HT-29 (cell line): ENCODE data around the gene CA7. TPM values are rescaled to one million over a fixed set of nuclear protein-coding genes. Genes with fewer than 3 reads are reported as not detected.

Experiments
- DNase-seq: peaks from one replicate; pipeline ENCODE4 v3.0.0-alpha.2; 2015; ENCODE audit warnings: low spot score
- total RNA-seq: library from RNA; depleted of rRNA; stranded (reverse); fragments of >200 nt; shearing (Covaris generic); gene quantifications from 2 replicates; pipeline ENCODE4 v1.2.3, GENCODE V29; 2014; rRNA removed

The CA7 gene
- total RNA-seq: not detected in 2 replicates

DNA sequence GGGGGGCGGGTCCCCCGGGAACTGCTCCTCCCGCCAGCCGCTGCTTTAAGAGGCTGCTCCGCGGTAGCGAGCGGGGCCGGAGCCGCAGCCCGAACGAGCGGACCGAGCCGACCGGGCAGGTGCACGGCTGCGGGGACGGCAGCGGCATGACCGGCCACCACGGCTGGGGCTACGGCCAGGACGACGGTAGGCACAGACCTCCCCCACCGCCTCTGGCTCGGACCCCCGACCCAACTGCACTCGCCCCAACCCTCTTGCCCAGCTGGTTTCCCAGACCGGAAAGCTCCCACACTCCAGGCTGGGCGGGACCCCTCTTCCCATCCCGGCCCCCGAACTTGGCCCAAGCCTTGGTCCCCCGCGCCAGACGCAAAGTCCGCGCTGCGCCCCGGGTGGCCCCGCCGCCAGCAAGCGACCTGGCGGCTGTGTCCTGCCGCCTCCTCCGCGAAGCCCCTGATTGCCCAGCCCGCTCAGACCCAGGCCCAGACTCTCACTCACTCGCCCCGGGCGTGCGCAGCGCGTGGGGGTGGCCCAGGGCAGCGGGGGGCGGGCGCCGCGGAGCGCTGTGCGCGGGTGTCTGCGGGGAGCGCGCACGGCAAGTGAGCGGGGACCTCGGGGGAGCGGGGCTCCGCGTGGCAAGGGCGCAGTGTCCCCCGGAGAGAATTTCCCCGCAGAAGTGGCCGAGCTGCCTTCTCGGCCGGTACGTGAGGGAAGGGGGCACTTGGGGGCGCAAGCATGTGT lies at the start of gene CA7:
CA7 (plus strand) TSS at position 73 of the 738 bp plus-strand sequence; CDS start at position 147, 74 bp downstream.
- no peak for DNase-seq

DNA sequence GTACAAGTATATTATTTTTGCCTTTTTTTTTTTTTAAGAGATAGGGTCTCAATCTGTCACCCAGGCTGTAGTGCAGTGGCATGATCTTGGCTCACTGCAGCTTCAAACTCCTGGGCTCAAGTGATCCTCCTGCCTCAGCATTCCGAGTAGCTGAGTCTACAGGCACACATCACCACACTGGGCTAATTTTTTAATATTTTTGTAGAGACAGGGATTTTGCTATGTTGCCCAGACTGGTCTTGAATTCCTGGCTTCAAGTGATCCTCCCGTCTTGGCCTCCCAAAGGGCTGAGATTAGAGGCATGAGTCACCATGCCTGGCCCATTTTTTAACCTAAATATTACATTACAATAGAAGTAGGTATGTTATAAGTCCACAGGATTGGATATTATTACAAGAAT lies 46.1 kb upstream of the CA7 start:
- no peak for DNase-seq

GRCh38 chr16:66800856-66801255 lies 43.4 kb upstream of the CA7 start:
- no peak for DNase-seq

DNA sequence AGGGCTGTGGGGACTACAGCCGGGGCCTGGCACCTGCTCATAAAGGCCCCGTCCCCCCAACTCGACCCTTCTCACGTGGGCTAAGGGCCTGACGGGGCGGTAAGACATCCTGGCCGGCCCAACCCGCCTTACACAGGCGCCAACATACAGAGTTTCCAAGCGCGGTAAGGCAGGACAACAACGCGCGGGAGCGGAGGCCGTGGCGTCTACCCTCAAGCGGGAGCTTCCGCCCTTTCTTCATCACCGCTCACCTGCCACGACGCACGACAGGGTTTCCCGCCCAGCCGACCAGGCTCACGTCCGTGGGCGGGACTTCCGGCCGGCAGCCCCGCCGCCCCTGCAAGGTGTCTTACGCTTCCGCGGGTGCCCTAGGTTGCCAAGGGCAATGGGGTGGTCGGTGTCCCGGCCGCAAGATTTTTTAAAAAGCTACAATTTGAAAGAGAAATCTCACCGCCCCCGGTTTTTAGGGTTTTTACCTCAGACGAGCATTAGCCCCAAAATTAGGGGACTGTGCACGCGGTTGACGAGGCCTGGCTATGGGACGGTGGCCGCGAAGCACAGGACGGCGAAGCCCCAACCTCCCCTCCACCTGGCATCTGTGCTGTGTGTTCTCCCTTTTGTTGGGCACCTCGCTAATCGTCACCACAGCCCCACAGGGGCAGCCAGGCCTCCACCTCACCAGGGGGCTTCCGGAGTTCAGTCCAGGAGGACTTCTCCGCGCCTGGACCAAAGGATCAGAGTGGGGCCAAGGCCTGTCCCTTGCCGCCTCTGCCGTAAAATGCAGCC lies 42.7 kb upstream of the CA7 start, which contains the start of gene TERB1:
TERB1 (minus strand) TSS at position 265 of the 786 bp plus-strand sequence. CDS start 4,786 bp downstream, outside the sequence.
- no peak for DNase-seq

DNA sequence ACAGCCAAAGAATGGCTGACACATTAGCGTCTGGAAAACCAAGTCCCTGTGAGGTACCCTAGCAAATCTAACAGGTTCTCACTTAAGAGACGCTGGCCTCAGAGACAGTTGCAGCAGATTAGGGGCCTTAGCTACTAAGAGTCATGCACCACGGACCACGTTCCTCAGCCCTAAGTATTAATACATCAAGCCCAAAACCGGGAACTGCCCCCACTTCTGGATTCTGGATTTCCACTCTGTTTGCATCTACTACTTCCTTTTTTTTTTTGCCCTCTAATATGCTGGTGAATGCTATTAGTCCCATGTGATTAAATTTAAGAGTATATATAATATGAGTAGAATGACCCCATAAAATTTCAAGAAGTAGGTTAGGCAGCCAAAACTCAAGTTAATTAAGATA lies 42.1 kb upstream of the CA7 start:
- no peak for DNase-seq

GRCh38 chr16:66809765-66810164 lies 34.4 kb upstream of the CA7 start:
- DNase-seq: no peak

GRCh38 chr16:66810391-66810790 lies 33.8 kb upstream of the CA7 start:
- no peak for DNase-seq

- no peak for DNase-seq
These were observed 33.2 kb upstream of the CA7 start for GRCh38 chr16:66811043-66811442.

GRCh38 chr16:66814734-66815133 lies 29.5 kb upstream of the CA7 start:
- DNase-seq: no peak

- no peak for DNase-seq
These were observed 20.2 kb upstream of the CA7 start for GRCh38 chr16:66824006-66824405.

DNA sequence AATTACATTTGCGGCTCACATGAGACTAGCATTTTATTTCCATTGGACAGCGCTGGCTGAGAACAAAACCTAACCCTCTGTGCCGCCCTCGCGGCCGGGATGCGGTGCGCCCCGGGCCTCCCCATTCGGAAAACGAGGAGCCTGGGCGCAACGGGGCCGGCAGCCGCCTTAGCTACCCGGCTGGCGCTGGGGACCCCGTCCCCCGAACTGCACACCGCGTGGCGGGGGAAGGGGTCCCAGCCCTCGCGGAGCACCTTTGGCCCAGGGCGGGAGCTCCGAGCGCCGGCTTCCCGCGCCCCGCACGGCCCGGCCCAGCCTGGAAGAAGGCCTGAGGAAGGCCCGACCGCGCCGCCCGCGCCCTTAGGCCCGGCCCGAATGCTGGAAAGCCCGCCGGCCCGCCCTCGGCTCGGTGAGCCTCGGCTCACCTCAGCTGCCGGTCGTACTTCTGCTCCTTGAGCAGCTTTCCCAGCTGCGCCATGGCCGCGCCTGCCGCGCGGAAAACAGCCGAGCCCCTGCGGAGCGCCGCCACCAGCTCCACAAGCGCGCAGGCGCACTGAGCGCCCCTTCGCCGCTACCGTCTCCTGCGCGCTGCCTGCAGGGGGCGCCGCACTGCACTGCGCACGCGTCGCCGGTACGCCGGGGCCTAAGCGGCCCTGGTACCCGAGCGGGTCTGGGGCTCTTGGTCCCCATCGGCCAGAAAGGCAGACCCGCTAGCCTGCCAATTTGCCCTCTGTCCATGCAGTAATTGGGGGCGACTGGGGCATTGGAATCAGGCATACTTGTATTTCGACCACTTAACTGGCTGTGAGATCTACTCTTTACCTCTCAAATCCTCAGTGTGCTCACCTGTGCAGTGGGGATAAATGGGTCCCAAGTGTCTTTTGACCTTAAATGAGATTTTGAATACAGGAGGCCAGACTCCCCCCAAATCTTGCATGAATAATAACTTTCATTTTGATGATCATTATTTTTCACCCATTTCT lies 13.5 kb upstream of the CA7 start, which contains the start of gene NAE1:
NAE1 (minus strand) TSS at position 555 of the 983 bp plus-strand sequence; CDS start at position 478, 77 bp downstream.
- peak; percentile 93 for DNase-seq

DNA sequence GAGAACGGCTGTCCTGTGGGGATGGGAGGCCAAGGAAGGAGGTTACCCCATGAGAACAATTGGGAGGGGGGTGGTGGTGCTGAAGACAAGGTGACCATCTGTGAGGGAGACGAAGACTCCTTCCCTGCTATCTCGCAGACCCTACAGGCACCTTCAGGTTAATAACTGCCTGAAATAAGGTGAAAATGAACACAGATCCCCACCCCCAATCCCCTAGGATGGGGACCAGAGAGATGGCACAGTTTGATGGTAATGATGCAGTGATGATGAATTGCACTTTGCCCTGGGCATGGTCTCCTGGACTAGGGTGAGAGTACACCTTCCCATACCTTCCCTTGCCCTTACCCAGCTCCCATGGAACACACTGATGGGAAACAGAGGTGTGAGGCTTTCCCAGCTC lies 12.0 kb upstream of the CA7 start:
- no peak for DNase-seq

DNA sequence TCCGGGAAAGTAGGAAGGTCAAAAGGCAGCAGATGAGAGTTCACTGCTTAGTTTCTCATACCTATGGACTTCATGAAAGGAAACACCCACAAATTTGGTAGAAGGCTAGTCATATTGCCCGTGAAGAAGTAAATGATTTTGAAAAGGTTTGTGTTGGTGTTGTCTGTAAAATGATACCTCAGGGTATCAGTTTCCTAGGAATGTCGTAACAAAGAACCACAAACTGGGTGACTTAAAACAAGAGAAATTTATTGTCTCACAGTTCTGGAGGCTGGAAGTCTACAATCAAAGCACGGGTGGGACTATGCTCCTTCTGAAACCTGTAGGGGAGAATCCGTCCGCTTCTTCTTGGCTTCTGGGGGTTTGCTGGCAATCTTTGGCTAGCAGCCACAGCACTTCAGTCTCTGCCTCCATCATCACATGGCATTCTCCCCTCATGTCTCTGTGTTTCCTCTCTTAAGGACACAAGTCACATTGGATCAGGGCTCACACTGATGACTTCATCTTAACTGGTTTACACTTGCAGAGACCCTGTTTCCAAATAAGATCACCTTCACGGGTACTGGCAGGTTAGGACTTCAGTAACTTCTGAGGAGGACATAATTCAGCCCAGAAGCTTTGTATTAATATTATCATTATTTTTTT lies 11.4 kb upstream of the CA7 start:
- no peak for DNase-seq

DNA sequence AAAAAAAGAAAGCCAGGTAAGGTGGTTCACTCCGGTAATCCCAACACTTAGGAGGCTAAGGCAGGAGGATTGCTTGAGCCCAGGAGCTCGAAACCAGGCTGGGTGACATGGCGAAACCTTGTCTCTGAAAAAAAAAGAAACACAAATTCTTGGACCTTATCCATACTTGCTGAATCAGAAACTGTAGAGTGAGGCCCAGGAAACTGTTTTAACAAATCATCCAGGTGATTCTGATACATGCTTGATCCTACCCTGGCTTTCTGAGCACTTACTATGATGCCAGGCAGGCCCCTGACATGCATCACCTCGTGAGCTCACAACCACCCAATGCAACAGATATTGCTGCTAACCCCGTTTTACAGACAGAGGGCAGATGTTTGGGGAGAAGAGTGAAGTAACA lies 9.5 kb upstream of the CA7 start:
- DNase-seq: no peak

DNA sequence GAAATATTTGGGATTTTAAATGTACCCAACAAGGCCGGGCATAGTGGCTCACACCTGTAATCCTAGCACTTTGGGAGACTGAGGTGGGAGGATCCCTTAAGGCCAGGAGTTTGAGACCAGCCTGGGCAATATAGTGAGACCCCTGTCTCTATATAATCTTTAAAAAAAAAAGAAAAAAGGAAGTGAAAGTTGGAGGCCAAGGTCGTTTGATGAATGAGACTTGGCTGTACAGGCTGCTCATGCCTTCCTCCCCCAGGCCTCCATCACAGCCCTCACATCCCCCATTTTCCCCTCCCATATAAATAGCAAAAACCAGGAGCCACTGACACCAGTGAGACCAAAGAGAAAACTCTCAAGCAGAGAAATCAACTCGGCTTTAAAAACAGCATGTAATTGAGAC lies 3.3 kb upstream of the CA7 start:
- no peak for DNase-seq

GRCh38 chr16:66841366-66841765 lies 2.8 kb upstream of the CA7 start:
- DNase-seq: no peak

- DNase-seq: no peak
These were observed 1.4 kb upstream of the CA7 start for GRCh38 chr16:66842765-66843164.

GRCh38 chr16:66843191-66843590 lies 1.0 kb upstream of the CA7 start:
- DNase-seq: no peak

DNA sequence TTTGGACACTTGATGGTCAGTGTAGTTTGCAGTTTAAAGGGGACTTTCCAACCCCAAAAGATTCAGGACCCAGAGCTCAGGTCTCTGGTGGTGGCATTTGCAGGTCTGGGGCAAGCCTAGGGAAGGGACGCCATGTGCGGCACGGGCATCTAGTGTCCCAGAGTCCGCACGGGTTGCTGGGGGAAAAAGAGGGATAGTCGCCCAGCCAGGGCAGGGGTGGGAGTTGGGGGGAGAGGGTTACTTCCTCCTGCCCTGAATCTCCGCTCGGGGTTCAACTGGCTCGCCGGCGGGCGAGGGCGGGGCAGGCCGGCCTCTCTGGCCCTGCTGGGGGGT lies 239 bp upstream of the CA7 start:
- no peak for DNase-seq

- no peak for DNase-seq
These were observed 831 bp downstream of the CA7 start for GRCh38 chr16:66845080-66845410.

- DNase-seq: no peak
These were observed 1.6 kb downstream of the CA7 start for GRCh38 chr16:66845791-66846221.
